Mesenchymal stem cell (in vitro differentiated cells and primary cell): ENCODE measurements around the gene MOB2.

Experiments
- DNase-seq: peaks from one replicate; pipeline ENCODE4 v3.0.0-alpha.2; 2013
- H2AFZ ChIP-seq: one replicate; pipeline ENCODE4 v1.6.1; 2013; ENCODE audit warnings: low read depth, mild to moderate bottlenecking, control low read depth, inconsistent platforms, low read length, moderate library complexity
- H2AK5ac ChIP-seq: 2 replicates; pipeline ENCODE4 v1.6.1; 2013; ENCODE audit warnings: low read length, moderate library complexity, mild to moderate bottlenecking, inconsistent platforms; ENCODE audit not compliant: severe bottlenecking
- H2BK120ac ChIP-seq: one replicate; pipeline ENCODE4 v1.6.1; 2013; ENCODE audit warnings: low read depth, mild to moderate bottlenecking, inconsistent platforms, low read length, moderate library complexity
- H2BK12ac ChIP-seq, 2 experiments: one replicate each; pipeline ENCODE4 v1.6.1; 2013; ENCODE audit warnings: inconsistent platforms in 2 of 2, low read length in 2 of 2, mild to moderate bottlenecking in 2 of 2, moderate library complexity in 2 of 2, control low read depth in 1 of 2
- H2BK15ac ChIP-seq: one replicate; pipeline ENCODE4 v1.6.1; 2013; ENCODE audit warnings: mild to moderate bottlenecking, low read depth, inconsistent platforms; ENCODE audit not compliant: poor library complexity, severe bottlenecking
- H2BK5ac ChIP-seq: 2 replicates; pipeline ENCODE4 v1.6.1; 2013; ENCODE audit warnings: low read depth, mild to moderate bottlenecking, low read length, control low read depth, inconsistent platforms; ENCODE audit not compliant: poor library complexity, severe bottlenecking
- H3K14ac ChIP-seq, 2 experiments: one replicate each; pipeline ENCODE4 v1.6.1; 2013; ENCODE audit warnings: inconsistent platforms in 2 of 2, low read length in 2 of 2, control low read depth in 1 of 2, mild to moderate bottlenecking in 1 of 2, moderate library complexity in 1 of 2
- H3K18ac ChIP-seq, 2 experiments: one replicate each; pipeline ENCODE4 v1.6.1; 2013; ENCODE audit warnings: inconsistent platforms in 2 of 2, low read length in 2 of 2, control low read depth in 1 of 2, low read depth in 1 of 2, mild to moderate bottlenecking in 1 of 2
- H3K23ac ChIP-seq, 2 experiments: one replicate each; pipeline ENCODE4 v1.6.1; 2013; ENCODE audit warnings: inconsistent platforms in 2 of 2, low read length in 2 of 2, mild to moderate bottlenecking in 2 of 2, moderate library complexity in 2 of 2, control low read depth in 1 of 2
- H3K27ac ChIP-seq: 2 replicates; pipeline ENCODE4 v1.5.1; 2013; ENCODE audit warnings: mild to moderate bottlenecking, moderate library complexity, low read length, control low read depth, inconsistent platforms; ENCODE audit not compliant: poor library complexity, severe bottlenecking
- H3K27me3 ChIP-seq, 2 experiments: 2 replicates each; pipeline versions ENCODE4 v1.6.1 to v1.7.0; 2013; ENCODE audit warnings: low read length in 2 of 2, mild to moderate bottlenecking in 2 of 2, moderate library complexity in 2 of 2, control low read depth in 1 of 2, inconsistent platforms in 1 of 2; ENCODE audit not compliant: control insufficient read depth in 1 of 2, insufficient read depth in 1 of 2
- H3K36me3 ChIP-seq, 2 experiments: 2 replicates each; pipeline versions ENCODE4 v1.6.1 to v1.7.0; 2013; ENCODE audit warnings: low read length in 2 of 2, control low read depth in 1 of 2, inconsistent platforms in 1 of 2, low read depth in 1 of 2, mild to moderate bottlenecking in 1 of 2; ENCODE audit not compliant: insufficient read depth in 2 of 2, control insufficient read depth in 1 of 2
- H3K4ac ChIP-seq, 2 experiments: one replicate each; pipeline ENCODE4 v1.6.1; 2013; ENCODE audit warnings: inconsistent platforms in 2 of 2, low read length in 2 of 2, mild to moderate bottlenecking in 2 of 2, moderate library complexity in 2 of 2, control low read depth in 1 of 2, low read depth in 1 of 2
- H3K4me1 ChIP-seq: 2 replicates; pipeline ENCODE4 v1.6.1; 2013; ENCODE audit warnings: low read depth, low read length, control low read depth; ENCODE audit not compliant: control insufficient read depth, insufficient read depth
- H3K4me2 ChIP-seq: 2 replicates; pipeline ENCODE4 v1.6.1; 2013; ENCODE audit warnings: low read length, mild to moderate bottlenecking, inconsistent platforms; ENCODE audit not compliant: poor library complexity, severe bottlenecking
- H3K4me3 ChIP-seq, 2 experiments: 2 replicates each; pipeline versions ENCODE4 v1.5.1 to v1.7.0; 2013; ENCODE audit warnings: low read length in 2 of 2, mild to moderate bottlenecking in 2 of 2, control low read depth in 1 of 2, low read depth in 1 of 2; ENCODE audit not compliant: insufficient read depth in 1 of 2
- H3K79me1 ChIP-seq: replicated peaks from 2 replicates; pipeline ENCODE4 v1.6.1; 2013; ENCODE audit warnings: mild to moderate bottlenecking, control low read depth, low read length, inconsistent platforms; ENCODE audit not compliant: poor library complexity, severe bottlenecking
- H3K9ac ChIP-seq: 2 replicates; pipeline ENCODE4 v1.7.0; 2013; ENCODE audit warnings: mild to moderate bottlenecking, low read length, moderate library complexity
- H3K9me3 ChIP-seq: 2 replicates; pipeline ENCODE4 v1.7.0; 2013; ENCODE audit warnings: mild to moderate bottlenecking, low read length; ENCODE audit not compliant: control insufficient read depth
- H4K8ac ChIP-seq: one replicate; pipeline ENCODE4 v1.6.1; 2013; ENCODE audit warnings: inconsistent platforms, mild to moderate bottlenecking, low read length, moderate library complexity
- H4K91ac ChIP-seq: one replicate; pipeline ENCODE4 v1.6.1; 2013; ENCODE audit warnings: mild to moderate bottlenecking, low read length, inconsistent platforms
- WGBS: methylation state at CpG from one replicate; pipeline ENCODE4 v1.1.7; 2013; ENCODE audit warnings: mixed read lengths; 5-methylcytosine and 5-hydroxymethylcytosine counted together

Gene MOB2

GRCh38 chr11:1517117-1518005 is 30.8 kb upstream of the MOB2 start:
- Histone ChIP-seq H3K9ac (no peak overlapping the region), H3K4me1 (peaks cover 39% of the 10 kb centered on the region), H3K27ac (no peak overlapping the region), H3K4me2 (no peak overlapping the region), H3K36me3 (peaks cover 0 to 13% of the 10 kb centered on the region in 2 experiments), H2BK120ac (no peak overlapping the region), H3K4ac (no peak overlapping the region), H2BK15ac (no peak overlapping the region), H3K23ac (no peak overlapping the region), H4K91ac (no peak overlapping the region), H2AK5ac (no peak overlapping the region), H3K27me3 (no peaks in the 10 kb centered on the region), H3K18ac (no peak overlapping the region), H2BK12ac (no peak overlapping the region), H4K8ac (no peak overlapping the region), H2BK5ac (no peak overlapping the region), H3K9me3 (no peaks in the 10 kb centered on the region), H3K14ac (no peak overlapping the region), H2AFZ (no peak overlapping the region), H3K4me3 (no peak overlapping the region), H3K79me1 (peaks cover 64% of the 10 kb centered on the region)
- no peak for DNase-seq
- WGBS, result 90% methylated on average over 28 of the region's 28 CpGs

GRCh38 chr11:1516273-1517067 is 29.9 kb upstream of the MOB2 start:
- H3K4me1 ChIP-seq, result peaks cover 39% of the 10 kb centered on the region
- H2AK5ac ChIP-seq, result no peak overlapping the region
- no peak overlapping the region for H2BK12ac ChIP-seq
- H4K8ac ChIP-seq, result no peak overlapping the region
- no peak overlapping the region for H3K9ac ChIP-seq
- H3K4ac ChIP-seq, result no peak overlapping the region
- no peak overlapping the region for H3K4me3 ChIP-seq
- no peak overlapping the region for H2AFZ ChIP-seq
- no peak overlapping the region for H3K23ac ChIP-seq
- H3K36me3 ChIP-seq, result peaks cover 0 to 11% of the 10 kb centered on the region in 2 experiments
- H3K79me1 ChIP-seq, result peaks cover 64% of the 10 kb centered on the region
- no peak overlapping the region for H3K14ac ChIP-seq
- H3K18ac ChIP-seq, result no peak overlapping the region
- H3K4me2 ChIP-seq, result no peak overlapping the region
- WGBS, result 83% methylated on average over 18 of the region's 19 CpGs
- no peaks in the 10 kb centered on the region for H3K27me3 ChIP-seq
- H2BK5ac ChIP-seq, result no peak overlapping the region
- DNase-seq, result peak; percentile 8
- no peak overlapping the region for H3K27ac ChIP-seq
- no peaks in the 10 kb centered on the region for H3K9me3 ChIP-seq
- no peak overlapping the region for H2BK15ac ChIP-seq
- H4K91ac ChIP-seq, result peak overlapping the region; percentile 15
- H2BK120ac ChIP-seq, result no peak overlapping the region

GRCh38 chr11:1515082-1516060 is 28.8 kb upstream of the MOB2 start:
- H3K4me2 ChIP-seq, result no peak overlapping the region
- peaks cover 62% of the 10 kb centered on the region for H3K79me1 ChIP-seq
- no peak overlapping the region for H3K27ac ChIP-seq
- H4K91ac ChIP-seq, result no peak overlapping the region
- no peak overlapping the region for H3K23ac ChIP-seq
- no peak overlapping the region for H2AK5ac ChIP-seq
- peak overlapping the region; percentile 17 for H3K9ac ChIP-seq
- peak overlapping the region in 1 of 2 experiments; percentile 55 for H3K4me3 ChIP-seq
- no peak overlapping the region for H4K8ac ChIP-seq
- H2BK5ac ChIP-seq, result no peak overlapping the region
- no peak overlapping the region for H3K18ac ChIP-seq
- H2BK12ac ChIP-seq, result no peak overlapping the region
- H3K27me3 ChIP-seq, result no peaks in the 10 kb centered on the region
- no peak overlapping the region for H2BK120ac ChIP-seq
- no peaks in the 10 kb centered on the region for H3K9me3 ChIP-seq
- H3K4me1 ChIP-seq, result peaks cover 39% of the 10 kb centered on the region
- peaks cover 0 to 9% of the 10 kb centered on the region in 2 experiments for H3K36me3 ChIP-seq
- peak; percentile 62 for DNase-seq
- no peak overlapping the region for H2AFZ ChIP-seq
- no peak overlapping the region for H2BK15ac ChIP-seq
- WGBS, result 41% methylated on average over 36 of the region's 36 CpGs
- peak overlapping the region in 1 of 2 experiments; percentile 37 for H3K14ac ChIP-seq
- no peak overlapping the region for H3K4ac ChIP-seq
